HG02798 (cell line): ENCODE data around the gene CALHM2.
"Not testable (repeated sequence)": the region's sequence is repeated elsewhere in the genome, so short reads cannot be mapped to it uniquely, and the experiment has no call there.

ENCODE experiments used
- ATAC-seq: cut with Tn5 transposase; IDR thresholded peaks from one replicate; pipeline ENCODE4 v1.9.1; 2021; ENCODE audit warnings: mild to moderate bottlenecking; ENCODE audit not compliant: unreplicated experiment, poor library complexity

Gene CALHM2

GRCh38 chr10:103451831-103452505 is at the start of gene CALHM2:
CALHM2 (minus strand) TSS chr10:103452370; CDS start chr10:103449941, 2,429 bp downstream.
- peak; percentile 77 for ATAC-seq

GRCh38 chr10:103501186-103501585 is 49.0 kb upstream of the CALHM2 start:
- ATAC-seq = no peak

GRCh38 chr10:103500481-103500880 is 48.3 kb upstream of the CALHM2 start:
- ATAC-seq = no peak

GRCh38 chr10:103499881-103500280 is 47.7 kb upstream of the CALHM2 start:
- no peak for ATAC-seq

GRCh38 chr10:103498936-103499638 is 46.9 kb upstream of the CALHM2 start:
- ATAC-seq = no peak

- ATAC-seq = no peak
Measured at GRCh38 chr10:103497161-103497915, 45.2 kb upstream of the CALHM2 start.

GRCh38 chr10:103495321-103495720 is 43.2 kb upstream of the CALHM2 start:
- no peak for ATAC-seq

- ATAC-seq = no peak
Measured at GRCh38 chr10:103493916-103494877, 42.0 kb upstream of the CALHM2 start.

- ATAC-seq = no peak
Measured at GRCh38 chr10:103493362-103493915, 41.3 kb upstream of the CALHM2 start, which contains the start of gene NEURL1. NEURL1 (plus strand) TSS chr10:103493705; CDS start chr10:103494388, 683 bp downstream.

GRCh38 chr10:103492655-103493261 is 40.6 kb upstream of the CALHM2 start:
- no peak for ATAC-seq

GRCh38 chr10:103491729-103492364 is 39.7 kb upstream of the CALHM2 start:
- ATAC-seq = no peak

- peak; percentile 10 for ATAC-seq
Measured at GRCh38 chr10:103490986-103491314, 38.8 kb upstream of the CALHM2 start.

GRCh38 chr10:103487410-103487708 is 35.2 kb upstream of the CALHM2 start:
- no peak for ATAC-seq

- not testable (repeated sequence) for ATAC-seq
Measured at GRCh38 chr10:103486635-103487409, 34.7 kb upstream of the CALHM2 start.

- peak; percentile 62 for ATAC-seq
Measured at GRCh38 chr10:103481974-103482531, 29.9 kb upstream of the CALHM2 start.

- no peak for ATAC-seq
Measured at GRCh38 chr10:103480521-103480920, 28.4 kb upstream of the CALHM2 start.

- no peak for ATAC-seq
Measured at GRCh38 chr10:103479135-103479534, 27.0 kb upstream of the CALHM2 start, which contains the start of gene CALHM3. CALHM3 (minus strand) TSS chr10:103479240; CDS start chr10:103479032, 208 bp downstream.

GRCh38 chr10:103478671-103479070 is 26.5 kb upstream of the CALHM2 start:
- ATAC-seq = no peak
